GM23248 (cell line): Measurements from ENCODE around the gene LRFN2.

Experiments used
- EZH2 ChIP-seq: fragments of 200-600 bp; sonication (generic); IDR thresholded peaks from 2 replicates; pipeline ENCODE4 v1.6.1; 2018; ENCODE audit warnings: antibody characterized with exemption, mild to moderate bottlenecking; ENCODE audit not compliant: insufficient read depth, poor library complexity, severe bottlenecking
- EZH2phosphoT487 ChIP-seq: fragments of 200-600 bp; sonication (generic); IDR thresholded peaks from 2 replicates; pipeline ENCODE4 v1.6.1; 2018; ENCODE audit warnings: antibody characterized with exemption, moderate library complexity, mild to moderate bottlenecking, low read depth; ENCODE audit not compliant: insufficient read depth

- no peak for TF ChIP-seq EZH2phosphoT487
- no peak for TF ChIP-seq EZH2
Observed at GRCh38 chr6:40395066-40395697, 192.0 kb downstream of the LRFN2 start.
